Panc1 (cell line): ENCODE measurements around the gene SEC22A.

Experiments
- POLR2AphosphoS5 ChIP-seq: IDR thresholded peaks from 2 replicates; pipeline ENCODE4 v1.6.1; 2012; ENCODE audit warnings: mild to moderate bottlenecking, low read depth, low read length, moderate library complexity
- SIN3A ChIP-seq: IDR thresholded peaks from 2 replicates; pipeline ENCODE4 v1.6.1; 2012; ENCODE audit warnings: low read depth, mild to moderate bottlenecking, low read length, moderate library complexity, borderline replicate concordance; ENCODE audit not compliant: insufficient read depth
- TCF7L2 ChIP-seq: IDR thresholded peaks from 2 replicates; pipeline ENCODE4 v1.6.1; 2011; ENCODE audit warnings: mild to moderate bottlenecking, low read depth, low read length, inconsistent platforms
- TF ChIP-seq, protein P1 (sequence below): fragments of 450-650 bp; IDR thresholded peaks from 2 replicates; pipeline ENCODE4 v1.5.1; 2017; ENCODE audit warnings: mild to moderate bottlenecking
- TF ChIP-seq, protein P2 (sequence below), 2 experiments: IDR thresholded peaks; 2 replicates each; pipeline ENCODE4 v1.6.1; 2011 to 2012; ENCODE audit warnings: low read depth in 2 of 2, control low read depth in 1 of 2, low read length in 1 of 2, mild to moderate bottlenecking in 1 of 2, moderate library complexity in 1 of 2; ENCODE audit not compliant: insufficient read depth in 1 of 2

DNA sequence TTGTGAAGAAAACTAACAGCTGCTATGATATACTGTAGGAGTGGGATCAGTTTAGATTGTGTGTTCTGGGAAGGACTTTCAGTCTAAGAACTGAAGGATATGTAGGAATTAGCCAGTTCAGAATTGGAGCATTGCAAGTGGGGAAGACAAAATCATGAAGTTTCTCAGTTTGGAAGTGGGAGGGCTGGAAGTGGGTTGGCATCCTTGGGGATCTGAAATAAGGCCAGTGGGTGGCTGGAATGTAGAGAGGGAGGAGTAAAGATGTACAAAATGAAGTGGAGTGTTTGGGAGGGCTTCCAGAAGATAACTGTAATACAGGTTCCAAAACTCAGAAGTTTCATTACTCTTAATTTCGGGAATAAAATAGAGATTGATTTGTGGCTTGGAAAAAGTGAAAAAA, 17.2 kb downstream of the SEC22A start:
- TF ChIP-seq, protein P1, sequence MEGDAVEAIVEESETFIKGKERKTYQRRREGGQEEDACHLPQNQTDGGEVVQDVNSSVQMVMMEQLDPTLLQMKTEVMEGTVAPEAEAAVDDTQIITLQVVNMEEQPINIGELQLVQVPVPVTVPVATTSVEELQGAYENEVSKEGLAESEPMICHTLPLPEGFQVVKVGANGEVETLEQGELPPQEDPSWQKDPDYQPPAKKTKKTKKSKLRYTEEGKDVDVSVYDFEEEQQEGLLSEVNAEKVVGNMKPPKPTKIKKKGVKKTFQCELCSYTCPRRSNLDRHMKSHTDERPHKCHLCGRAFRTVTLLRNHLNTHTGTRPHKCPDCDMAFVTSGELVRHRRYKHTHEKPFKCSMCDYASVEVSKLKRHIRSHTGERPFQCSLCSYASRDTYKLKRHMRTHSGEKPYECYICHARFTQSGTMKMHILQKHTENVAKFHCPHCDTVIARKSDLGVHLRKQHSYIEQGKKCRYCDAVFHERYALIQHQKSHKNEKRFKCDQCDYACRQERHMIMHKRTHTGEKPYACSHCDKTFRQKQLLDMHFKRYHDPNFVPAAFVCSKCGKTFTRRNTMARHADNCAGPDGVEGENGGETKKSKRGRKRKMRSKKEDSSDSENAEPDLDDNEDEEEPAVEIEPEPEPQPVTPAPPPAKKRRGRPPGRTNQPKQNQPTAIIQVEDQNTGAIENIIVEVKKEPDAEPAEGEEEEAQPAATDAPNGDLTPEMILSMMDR: no peak
- TF ChIP-seq SIN3A (no peak), POLR2AphosphoS5 (no peak), TCF7L2 (no peak)
- TF ChIP-seq, protein P2, sequence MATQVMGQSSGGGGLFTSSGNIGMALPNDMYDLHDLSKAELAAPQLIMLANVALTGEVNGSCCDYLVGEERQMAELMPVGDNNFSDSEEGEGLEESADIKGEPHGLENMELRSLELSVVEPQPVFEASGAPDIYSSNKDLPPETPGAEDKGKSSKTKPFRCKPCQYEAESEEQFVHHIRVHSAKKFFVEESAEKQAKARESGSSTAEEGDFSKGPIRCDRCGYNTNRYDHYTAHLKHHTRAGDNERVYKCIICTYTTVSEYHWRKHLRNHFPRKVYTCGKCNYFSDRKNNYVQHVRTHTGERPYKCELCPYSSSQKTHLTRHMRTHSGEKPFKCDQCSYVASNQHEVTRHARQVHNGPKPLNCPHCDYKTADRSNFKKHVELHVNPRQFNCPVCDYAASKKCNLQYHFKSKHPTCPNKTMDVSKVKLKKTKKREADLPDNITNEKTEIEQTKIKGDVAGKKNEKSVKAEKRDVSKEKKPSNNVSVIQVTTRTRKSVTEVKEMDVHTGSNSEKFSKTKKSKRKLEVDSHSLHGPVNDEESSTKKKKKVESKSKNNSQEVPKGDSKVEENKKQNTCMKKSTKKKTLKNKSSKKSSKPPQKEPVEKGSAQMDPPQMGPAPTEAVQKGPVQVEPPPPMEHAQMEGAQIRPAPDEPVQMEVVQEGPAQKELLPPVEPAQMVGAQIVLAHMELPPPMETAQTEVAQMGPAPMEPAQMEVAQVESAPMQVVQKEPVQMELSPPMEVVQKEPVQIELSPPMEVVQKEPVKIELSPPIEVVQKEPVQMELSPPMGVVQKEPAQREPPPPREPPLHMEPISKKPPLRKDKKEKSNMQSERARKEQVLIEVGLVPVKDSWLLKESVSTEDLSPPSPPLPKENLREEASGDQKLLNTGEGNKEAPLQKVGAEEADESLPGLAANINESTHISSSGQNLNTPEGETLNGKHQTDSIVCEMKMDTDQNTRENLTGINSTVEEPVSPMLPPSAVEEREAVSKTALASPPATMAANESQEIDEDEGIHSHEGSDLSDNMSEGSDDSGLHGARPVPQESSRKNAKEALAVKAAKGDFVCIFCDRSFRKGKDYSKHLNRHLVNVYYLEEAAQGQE (IDR thresholded peaks at IDR 0.05; ENCODE audit: insufficient read depth in 1 of 2, low read depth in 2 of 2, low read length in 1 of 2): no peak
